HepG2 (cell line): Measurements from ENCODE around the gene CTSW. TPM values are rescaled to one million over a fixed set of nuclear protein-coding genes. Genes with fewer than 3 reads are reported as not detected.

Source experiments
- BHLHE40 ChIP-seq: IDR thresholded peaks from 2 replicates; pipeline ENCODE4 v1.6.1; 2011; ENCODE audit warnings: low read length, improper control_type of control experiment
- CBX5 ChIP-seq: sonication (generic); formaldehyde crosslinking; IDR thresholded peaks from 2 replicates; pipeline ENCODE4 v1.4.0; 2020; ENCODE audit warnings: missing genetic modification reagents, borderline replicate concordance
- FOXK1 ChIP-seq: sonication (generic); formaldehyde crosslinking; IDR thresholded peaks from 2 replicates; pipeline ENCODE4 v1.4.0; 2020; ENCODE audit warnings: low read depth, missing genetic modification reagents, borderline replicate concordance
- GABPA ChIP-seq, 2 experiments: IDR thresholded peaks; 2 replicates each; pipeline ENCODE4 v1.6.1; 2011 to 2016; ENCODE audit warnings: low read depth in 2 of 2, low read length in 1 of 2, missing biosample characterization in 1 of 2, missing genetic modification characterization in 1 of 2
- ISL2 ChIP-seq: sonication (generic); formaldehyde crosslinking; IDR thresholded peaks from 2 replicates; pipeline ENCODE4 v1.5.0; 2020; ENCODE audit warnings: missing genetic modification reagents
- KLF16 ChIP-seq, 2 experiments: sonication (generic) in 1 of 2; formaldehyde crosslinking in 1 of 2; IDR thresholded peaks; 2 replicates each; pipeline versions ENCODE4 v1.6.1 to v1.8.0; 2016 to 2023; ENCODE audit warnings: missing genetic modification reagents in 2 of 2, missing compliant biosample characterization in 1 of 2
- MED1 ChIP-seq: sonication (generic); formaldehyde crosslinking; IDR thresholded peaks from 2 replicates; pipeline ENCODE4 v1.4.0; 2020; ENCODE audit warnings: missing genetic modification reagents
- NFKB2 ChIP-seq: sonication (generic); formaldehyde crosslinking; IDR thresholded peaks from 2 replicates; pipeline ENCODE4 v1.4.0; 2020; ENCODE audit warnings: missing genetic modification reagents, borderline replicate concordance
- SMAD1 ChIP-seq: sonication (generic); formaldehyde crosslinking; IDR thresholded peaks from 2 replicates; pipeline ENCODE4 v1.4.0; 2020; ENCODE audit warnings: missing genetic modification reagents, low read depth, mild to moderate bottlenecking, borderline replicate concordance
- XRCC5 ChIP-seq: fragments of 200-400 bp; formaldehyde crosslinking; optimal IDR thresholded peaks from 2 replicates; pipeline ENCODE3; 2017; ENCODE audit warnings: mild to moderate bottlenecking, low read length
- ZFX ChIP-seq: sonication (generic); formaldehyde crosslinking; IDR thresholded peaks from 2 replicates; pipeline ENCODE4 v1.4.0; 2020; ENCODE audit warnings: mild to moderate bottlenecking, low read depth, missing genetic modification reagents, moderate library complexity
- ZNF441 ChIP-seq: sonication (generic); formaldehyde crosslinking; IDR thresholded peaks from 2 replicates; pipeline ENCODE4 v1.7.0; 2021; ENCODE audit warnings: missing genetic modification reagents, borderline replicate concordance
- ZNF746 ChIP-seq: sonication (generic); formaldehyde crosslinking; IDR thresholded peaks from 2 replicates; pipeline ENCODE4 v1.8.0; 2022; ENCODE audit warnings: mild to moderate bottlenecking, missing genetic modification reagents
- polyA plus RNA-seq, 8 experiments: library from polyadenylated mRNA; depleted of rRNA in 3 of 8; stranded (reverse) in 7 of 8; unstranded in 1 of 8; fragments of >200 nt; fragmentation: Illumina TruSeq in 4 of 8; extraction: Trizol in 4 of 8; gene quantifications; 2 replicates each; pipeline versions ENCODE4 v1.2.1 to v1.2.3, GENCODE V29; 2011 to 2016; ENCODE audit warnings: low read depth in 4 of 8, missing spikeins in 1 of 8, mixed read lengths in 1 of 8; ENCODE audit not compliant: insufficient read depth in 1 of 8
- total RNA-seq, 5 experiments: library from RNA; depleted of rRNA; stranded (reverse); fragments of >200 nt; fragmentation: Illumina TruSeq; extraction: Trizol; gene quantifications; 2 replicates each; pipeline ENCODE4 v1.2.3, GENCODE V29; 2016; ENCODE audit warnings: low read depth in 1 of 5
- TF ChIP-seq, protein P1 (sequence below): sonication (generic); formaldehyde crosslinking; IDR thresholded peaks from 2 replicates; pipeline ENCODE4 v1.8.0; 2022; ENCODE audit warnings: missing genetic modification reagents, mild to moderate bottlenecking, borderline replicate concordance
- TF ChIP-seq, protein P2 (sequence below): sonication (generic); formaldehyde crosslinking; IDR thresholded peaks from 2 replicates; pipeline ENCODE4 v1.4.0; 2020; ENCODE audit warnings: missing genetic modification reagents
- TF ChIP-seq, protein P3 (sequence below): sonication (generic); formaldehyde crosslinking; conservative IDR thresholded peaks from 2 replicates; pipeline ENCODE4 v1.8.0; 2022; ENCODE audit warnings: mild to moderate bottlenecking, moderate library complexity, missing genetic modification reagents
- TF ChIP-seq, protein P4 (sequence below): sonication (generic); formaldehyde crosslinking; IDR thresholded peaks from 2 replicates; pipeline ENCODE4 v1.5.0; 2020; ENCODE audit warnings: mild to moderate bottlenecking, missing genetic modification reagents, moderate library complexity
- TF ChIP-seq, protein P5 (sequence below): sonication (generic); formaldehyde crosslinking; IDR thresholded peaks from 2 replicates; pipeline ENCODE4 v1.4.0; 2020; ENCODE audit warnings: missing genetic modification reagents
- TF ChIP-seq, protein P6 (sequence below): sonication (generic); formaldehyde crosslinking; IDR thresholded peaks from 2 replicates; pipeline ENCODE4 v1.4.0; 2020; ENCODE audit warnings: missing genetic modification reagents, borderline replicate concordance

The CTSW gene
- total and polyA plus RNA-seq, 2 of the 13 experiments (the other 11 are each of a cell fraction or from before 2014, with no cell fraction given) = 0.09 TPM; not detected in 1

DNA sequence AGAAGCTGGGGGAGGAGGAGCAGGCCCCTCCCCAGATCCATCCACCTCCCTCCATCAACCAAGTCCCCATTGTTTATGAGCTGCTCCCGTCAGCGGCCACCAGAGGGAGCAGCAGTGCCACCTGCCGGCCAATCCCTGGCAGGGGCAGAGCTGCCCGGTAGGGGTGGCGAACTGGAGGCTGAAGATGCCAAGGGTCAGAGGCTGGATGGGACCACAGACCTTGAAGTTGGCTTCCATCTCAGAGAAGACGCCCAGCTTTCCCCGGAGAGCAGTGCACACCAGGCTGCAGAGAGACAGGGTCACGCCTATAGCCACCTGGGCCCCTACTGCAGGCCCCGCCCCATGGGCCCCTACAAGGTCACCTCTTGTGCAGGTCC is 5.1 kb downstream of the CTSW start (continued):
- TF ChIP-seq, protein P1, sequence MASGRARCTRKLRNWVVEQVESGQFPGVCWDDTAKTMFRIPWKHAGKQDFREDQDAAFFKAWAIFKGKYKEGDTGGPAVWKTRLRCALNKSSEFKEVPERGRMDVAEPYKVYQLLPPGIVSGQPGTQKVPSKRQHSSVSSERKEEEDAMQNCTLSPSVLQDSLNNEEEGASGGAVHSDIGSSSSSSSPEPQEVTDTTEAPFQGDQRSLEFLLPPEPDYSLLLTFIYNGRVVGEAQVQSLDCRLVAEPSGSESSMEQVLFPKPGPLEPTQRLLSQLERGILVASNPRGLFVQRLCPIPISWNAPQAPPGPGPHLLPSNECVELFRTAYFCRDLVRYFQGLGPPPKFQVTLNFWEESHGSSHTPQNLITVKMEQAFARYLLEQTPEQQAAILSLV (CRISPR knock-in tag) = no peak
- TF ChIP-seq MED1 (CRISPR knock-in tag) (peak; percentile 35; the same call in 1 of the 2 replicates), ZFX (CRISPR knock-in tag) (peak; percentile 18; the same call in 1 of the 2 replicates), NFKB2 (peak; percentile 75; the same call in 1 of the 2 replicates), ZNF746 (CRISPR knock-in tag) (0 out of 2 replicates have a peak, but pooled peaks have one; percentile 17), BHLHE40 (0 out of 2 replicates have a peak, but pooled peaks have one; percentile 39), KLF16 (CRISPR knock-in tag; IDR thresholded peaks at IDR 0.05) (peak in 1 of 2 experiments; percentile 63; a peak in 1 of 4 replicates), CBX5 (CRISPR knock-in tag) (peak; percentile 63; the same call in 1 of the 2 replicates), XRCC5 (peak; percentile 88), SMAD1 (CRISPR knock-in tag) (0 out of 2 replicates have a peak, but pooled peaks have one; percentile 58), GABPA (IDR thresholded peaks at IDR 0.05; ENCODE audit: low read depth, low read length) (no peak), GABPA (CRISPR knock-in tag; IDR thresholded peaks at IDR 0.05; ENCODE audit: low read depth) (peak; percentile 52; the same call in 1 of the 2 replicates), ZNF441 (CRISPR knock-in tag) (0 out of 2 replicates have a peak, but pooled peaks have one; percentile 32), FOXK1 (CRISPR knock-in tag) (peak; percentile 73; the same call in 1 of the 2 replicates), ISL2 (peak; percentile 16; the same call in 1 of the 2 replicates)
- TF ChIP-seq, protein P2, sequence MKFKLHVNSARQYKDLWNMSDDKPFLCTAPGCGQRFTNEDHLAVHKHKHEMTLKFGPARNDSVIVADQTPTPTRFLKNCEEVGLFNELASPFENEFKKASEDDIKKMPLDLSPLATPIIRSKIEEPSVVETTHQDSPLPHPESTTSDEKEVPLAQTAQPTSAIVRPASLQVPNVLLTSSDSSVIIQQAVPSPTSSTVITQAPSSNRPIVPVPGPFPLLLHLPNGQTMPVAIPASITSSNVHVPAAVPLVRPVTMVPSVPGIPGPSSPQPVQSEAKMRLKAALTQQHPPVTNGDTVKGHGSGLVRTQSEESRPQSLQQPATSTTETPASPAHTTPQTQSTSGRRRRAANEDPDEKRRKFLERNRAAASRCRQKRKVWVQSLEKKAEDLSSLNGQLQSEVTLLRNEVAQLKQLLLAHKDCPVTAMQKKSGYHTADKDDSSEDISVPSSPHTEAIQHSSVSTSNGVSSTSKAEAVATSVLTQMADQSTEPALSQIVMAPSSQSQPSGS (CRISPR knock-in tag) = peak; percentile 20; the same call in 1 of the 2 replicates
- TF ChIP-seq, protein P3, sequence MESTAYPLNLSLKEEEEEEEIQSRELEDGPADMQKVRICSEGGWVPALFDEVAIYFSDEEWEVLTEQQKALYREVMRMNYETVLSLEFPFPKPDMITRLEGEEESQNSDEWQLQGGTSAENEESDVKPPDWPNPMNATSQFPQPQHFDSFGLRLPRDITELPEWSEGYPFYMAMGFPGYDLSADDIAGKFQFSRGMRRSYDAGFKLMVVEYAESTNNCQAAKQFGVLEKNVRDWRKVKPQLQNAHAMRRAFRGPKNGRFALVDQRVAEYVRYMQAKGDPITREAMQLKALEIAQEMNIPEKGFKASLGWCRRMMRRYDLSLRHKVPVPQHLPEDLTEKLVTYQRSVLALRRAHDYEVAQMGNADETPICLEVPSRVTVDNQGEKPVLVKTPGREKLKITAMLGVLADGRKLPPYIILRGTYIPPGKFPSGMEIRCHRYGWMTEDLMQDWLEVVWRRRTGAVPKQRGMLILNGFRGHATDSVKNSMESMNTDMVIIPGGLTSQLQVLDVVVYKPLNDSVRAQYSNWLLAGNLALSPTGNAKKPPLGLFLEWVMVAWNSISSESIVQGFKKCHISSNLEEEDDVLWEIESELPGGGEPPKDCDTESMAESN (CRISPR knock-in tag) = 0 out of 2 replicates have a peak, but pooled peaks have one; percentile 39
- TF ChIP-seq, protein P4, sequence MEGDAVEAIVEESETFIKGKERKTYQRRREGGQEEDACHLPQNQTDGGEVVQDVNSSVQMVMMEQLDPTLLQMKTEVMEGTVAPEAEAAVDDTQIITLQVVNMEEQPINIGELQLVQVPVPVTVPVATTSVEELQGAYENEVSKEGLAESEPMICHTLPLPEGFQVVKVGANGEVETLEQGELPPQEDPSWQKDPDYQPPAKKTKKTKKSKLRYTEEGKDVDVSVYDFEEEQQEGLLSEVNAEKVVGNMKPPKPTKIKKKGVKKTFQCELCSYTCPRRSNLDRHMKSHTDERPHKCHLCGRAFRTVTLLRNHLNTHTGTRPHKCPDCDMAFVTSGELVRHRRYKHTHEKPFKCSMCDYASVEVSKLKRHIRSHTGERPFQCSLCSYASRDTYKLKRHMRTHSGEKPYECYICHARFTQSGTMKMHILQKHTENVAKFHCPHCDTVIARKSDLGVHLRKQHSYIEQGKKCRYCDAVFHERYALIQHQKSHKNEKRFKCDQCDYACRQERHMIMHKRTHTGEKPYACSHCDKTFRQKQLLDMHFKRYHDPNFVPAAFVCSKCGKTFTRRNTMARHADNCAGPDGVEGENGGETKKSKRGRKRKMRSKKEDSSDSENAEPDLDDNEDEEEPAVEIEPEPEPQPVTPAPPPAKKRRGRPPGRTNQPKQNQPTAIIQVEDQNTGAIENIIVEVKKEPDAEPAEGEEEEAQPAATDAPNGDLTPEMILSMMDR (CRISPR knock-in tag) = peak; percentile 98
- TF ChIP-seq, protein P5, sequence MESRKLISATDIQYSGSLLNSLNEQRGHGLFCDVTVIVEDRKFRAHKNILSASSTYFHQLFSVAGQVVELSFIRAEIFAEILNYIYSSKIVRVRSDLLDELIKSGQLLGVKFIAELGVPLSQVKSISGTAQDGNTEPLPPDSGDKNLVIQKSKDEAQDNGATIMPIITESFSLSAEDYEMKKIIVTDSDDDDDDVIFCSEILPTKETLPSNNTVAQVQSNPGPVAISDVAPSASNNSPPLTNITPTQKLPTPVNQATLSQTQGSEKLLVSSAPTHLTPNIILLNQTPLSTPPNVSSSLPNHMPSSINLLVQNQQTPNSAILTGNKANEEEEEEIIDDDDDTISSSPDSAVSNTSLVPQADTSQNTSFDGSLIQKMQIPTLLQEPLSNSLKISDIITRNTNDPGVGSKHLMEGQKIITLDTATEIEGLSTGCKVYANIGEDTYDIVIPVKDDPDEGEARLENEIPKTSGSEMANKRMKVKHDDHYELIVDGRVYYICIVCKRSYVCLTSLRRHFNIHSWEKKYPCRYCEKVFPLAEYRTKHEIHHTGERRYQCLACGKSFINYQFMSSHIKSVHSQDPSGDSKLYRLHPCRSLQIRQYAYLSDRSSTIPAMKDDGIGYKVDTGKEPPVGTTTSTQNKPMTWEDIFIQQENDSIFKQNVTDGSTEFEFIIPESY (CRISPR knock-in tag) = peak; percentile 48; the same call in 1 of the 2 replicates
- TF ChIP-seq, protein P6, sequence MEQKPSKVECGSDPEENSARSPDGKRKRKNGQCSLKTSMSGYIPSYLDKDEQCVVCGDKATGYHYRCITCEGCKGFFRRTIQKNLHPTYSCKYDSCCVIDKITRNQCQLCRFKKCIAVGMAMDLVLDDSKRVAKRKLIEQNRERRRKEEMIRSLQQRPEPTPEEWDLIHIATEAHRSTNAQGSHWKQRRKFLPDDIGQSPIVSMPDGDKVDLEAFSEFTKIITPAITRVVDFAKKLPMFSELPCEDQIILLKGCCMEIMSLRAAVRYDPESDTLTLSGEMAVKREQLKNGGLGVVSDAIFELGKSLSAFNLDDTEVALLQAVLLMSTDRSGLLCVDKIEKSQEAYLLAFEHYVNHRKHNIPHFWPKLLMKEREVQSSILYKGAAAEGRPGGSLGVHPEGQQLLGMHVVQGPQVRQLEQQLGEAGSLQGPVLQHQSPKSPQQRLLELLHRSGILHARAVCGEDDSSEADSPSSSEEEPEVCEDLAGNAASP (CRISPR knock-in tag) = peak; percentile 56; the same call in 1 of the 2 replicates
